Fibroblast of the conjunctiva (primary cell): ENCODE measurements around the gene SESN2.
"Not testable (repeated sequence)": the region's sequence is repeated elsewhere in the genome, so short reads cannot be mapped to it uniquely, and the experiment has no call there.

Source experiments
- DNase-seq: peaks from one replicate; pipeline ENCODE4 v3.0.0-alpha.2; 2010; ENCODE audit warnings: low read depth

SESN2 gene

GRCh38 chr1:28327431-28327830 is 68.1 kb downstream of the SESN2 start:
- not testable (repeated sequence) for DNase-seq

GRCh38 chr1:28328228-28328648 is 68.9 kb downstream of the SESN2 start:
- DNase-seq: no peak

- DNase-seq: no peak
These were observed 70.3 kb downstream of the SESN2 start for GRCh38 chr1:28329395-28330153.
